SJCRH30 (cell line): ENCODE measurements around the gene IPPK. TPM values are rescaled to one million over a fixed set of nuclear protein-coding genes. Genes with fewer than 3 reads are reported as not detected.

ENCODE experiments used
- DNase-seq, 2 experiments: peaks; one replicate each; pipeline ENCODE4 v3.0.0-alpha.2; 2015 to 2020
- H3K27ac ChIP-seq: fragments of 250-450 bp; sonication (Bioruptor Pico); 2 replicates; pipeline ENCODE4 v1.5.1; 2020; ENCODE audit warnings: mild to moderate bottlenecking, moderate library complexity
- H3K27me3 ChIP-seq: fragments of 250-450 bp; sonication (Bioruptor Pico); 2 replicates; pipeline ENCODE4 v1.5.1; 2020; ENCODE audit warnings: mild to moderate bottlenecking, moderate library complexity
- H3K36me3 ChIP-seq: fragments of 250-450 bp; sonication (Bioruptor Pico); 2 replicates; pipeline ENCODE4 v1.5.1; 2020; ENCODE audit warnings: mild to moderate bottlenecking, moderate library complexity
- H3K4me1 ChIP-seq: fragments of 250-450 bp; sonication (Bioruptor Pico); 2 replicates; pipeline ENCODE4 v1.5.1; 2020; ENCODE audit warnings: mild to moderate bottlenecking, moderate library complexity
- H3K4me3 ChIP-seq: fragments of 250-450 bp; sonication (Bioruptor Pico); 2 replicates; pipeline ENCODE4 v1.5.1; 2020; ENCODE audit warnings: mild to moderate bottlenecking, moderate library complexity
- H3K9me3 ChIP-seq: fragments of 250-450 bp; sonication (Bioruptor Pico); replicated peaks from 2 replicates; pipeline ENCODE4 v1.5.1; 2020; ENCODE audit warnings: mild to moderate bottlenecking, moderate library complexity
- total RNA-seq: library from RNA; depleted of rRNA; stranded (reverse); fragments of >200 nt; shearing (Covaris generic); gene quantifications from 2 replicates; pipeline ENCODE4 v1.2.3, GENCODE V29; 2014

IPPK gene
- total RNA-seq, 1 experiment from 2014 or later: 16.7 TPM

DNA sequence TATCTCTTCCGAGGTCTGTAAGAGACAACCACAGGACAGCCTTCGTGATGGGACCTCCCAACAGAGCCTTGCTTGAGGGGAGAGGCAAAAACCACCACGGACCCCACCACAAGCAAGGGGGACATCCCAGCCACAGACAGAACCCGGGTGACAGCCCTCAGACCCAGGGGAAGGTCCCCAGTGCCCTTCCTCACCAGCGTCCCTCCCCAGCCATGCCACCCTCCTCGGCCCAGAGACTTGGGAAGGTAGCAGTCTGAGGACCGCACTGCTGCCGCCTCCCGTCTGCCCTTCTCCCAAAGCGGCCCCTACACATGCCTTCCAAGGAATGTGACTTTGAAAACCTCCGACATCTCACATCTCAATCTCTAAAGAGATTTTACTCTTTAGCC, 13.4 kb downstream of the IPPK start:
- H3K4me3 ChIP-seq: no peak overlapping the region
- DNase-seq: no peak
- no peaks in the 10 kb centered on the region for H3K9me3 ChIP-seq
- H3K27ac ChIP-seq: no peak overlapping the region
- H3K36me3 ChIP-seq: peaks cover 23% of the 10 kb centered on the region
- H3K27me3 ChIP-seq: no peaks in the 10 kb centered on the region
- peaks cover 6% of the 10 kb centered on the region; the same call in 1 of the 2 replicates for H3K4me1 ChIP-seq

- no peak for DNase-seq
- Histone ChIP-seq H3K36me3 (peaks cover 24% of the 10 kb centered on the region), H3K9me3 (no peaks in the 10 kb centered on the region), H3K27ac (no peak overlapping the region), H3K27me3 (no peaks in the 10 kb centered on the region), H3K4me3 (no peak overlapping the region), H3K4me1 (peaks cover under 1% of the 10 kb centered on the region; the same call in 1 of the 2 replicates)
These were observed 13.9 kb downstream of the IPPK start for GRCh38 chr9:92655896-92656536.

- no peak for DNase-seq
- no peak overlapping the region for H3K4me3 ChIP-seq
- H3K27me3 ChIP-seq: no peaks in the 10 kb centered on the region
- no peaks in the 10 kb centered on the region for H3K9me3 ChIP-seq
- H3K36me3 ChIP-seq: peaks cover 24% of the 10 kb centered on the region
- no peaks in the 10 kb centered on the region; the same call in 1 of the 2 replicates for H3K4me1 ChIP-seq
- no peak overlapping the region for H3K27ac ChIP-seq
These were observed 14.6 kb downstream of the IPPK start for GRCh38 chr9:92655366-92655765.

GRCh38 chr9:92654481-92655301, 15.2 kb downstream of the IPPK start:
- DNase-seq: no peak
- H3K4me1 ChIP-seq: no peaks in the 10 kb centered on the region
- H3K27me3 ChIP-seq: no peaks in the 10 kb centered on the region
- no peak overlapping the region for H3K27ac ChIP-seq
- peaks cover 25% of the 10 kb centered on the region for H3K36me3 ChIP-seq
- no peaks in the 10 kb centered on the region for H3K9me3 ChIP-seq
- H3K4me3 ChIP-seq: no peak overlapping the region

DNA sequence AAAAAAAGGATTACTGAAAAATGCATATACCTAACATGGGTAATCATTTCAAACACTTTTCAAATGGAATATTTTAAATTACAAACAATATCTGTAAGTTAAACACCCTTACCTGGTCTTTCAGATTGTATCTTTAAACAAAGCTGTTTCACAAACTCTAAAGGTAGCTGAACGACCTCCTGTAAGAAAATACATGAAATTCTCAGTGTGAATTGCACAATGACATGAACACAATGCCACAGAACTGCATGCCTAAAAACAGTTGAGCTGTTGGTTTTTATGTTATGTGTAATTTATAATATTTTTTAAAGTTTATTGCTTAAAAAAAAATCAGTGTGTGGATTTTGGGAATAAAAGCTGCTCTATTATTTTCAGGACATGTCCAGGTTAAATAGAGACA, 17.5 kb downstream of the IPPK start:
- Histone ChIP-seq H3K27ac (no peak overlapping the region), H3K27me3 (no peaks in the 10 kb centered on the region), H3K4me1 (no peaks in the 10 kb centered on the region), H3K4me3 (no peak overlapping the region), H3K9me3 (no peaks in the 10 kb centered on the region), H3K36me3 (peaks cover 36% of the 10 kb centered on the region)
- DNase-seq: no peak

DNA sequence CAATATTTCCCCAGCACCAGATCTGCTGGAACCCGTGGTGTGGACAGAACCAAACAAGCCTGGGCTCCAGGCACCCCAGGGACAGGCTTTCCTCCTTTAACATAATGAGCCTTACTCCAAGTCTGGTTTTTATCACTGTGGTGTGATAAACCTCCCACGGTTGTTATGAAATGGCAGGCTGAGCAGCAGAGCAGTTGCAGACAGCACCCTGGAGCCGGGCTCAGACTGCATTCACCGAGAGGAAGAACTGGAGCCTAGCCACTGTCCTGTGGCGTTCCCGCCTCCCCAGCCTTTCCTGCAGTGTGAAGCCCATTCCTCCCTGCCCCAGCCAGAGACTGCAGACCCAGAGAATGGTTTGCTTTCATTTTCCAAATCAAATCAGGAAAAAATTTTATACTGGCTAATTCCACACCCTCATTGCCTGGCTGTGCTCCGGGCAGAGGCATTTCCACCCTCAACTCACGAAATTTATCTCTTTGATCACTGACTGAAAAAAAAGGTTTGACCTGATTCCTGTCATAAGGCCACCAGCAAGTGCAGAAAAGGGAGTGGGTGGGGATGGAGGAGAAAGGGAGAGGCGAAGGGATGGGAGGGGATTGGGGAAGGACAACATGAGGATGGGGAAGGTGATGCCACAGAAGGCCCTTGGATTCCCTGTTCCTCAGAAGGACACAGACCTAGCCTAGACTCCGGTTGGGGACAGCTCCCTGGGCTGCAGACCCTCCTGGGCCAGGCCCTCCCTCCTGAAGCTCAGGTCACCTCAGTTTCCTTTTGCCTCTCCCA, 18.9 kb downstream of the IPPK start:
- DNase-seq: no peak
- no peaks in the 10 kb centered on the region for H3K9me3 ChIP-seq
- H3K4me1 ChIP-seq: no peaks in the 10 kb centered on the region
- H3K4me3 ChIP-seq: no peak overlapping the region
- H3K27me3 ChIP-seq: no peaks in the 10 kb centered on the region
- peaks cover 44% of the 10 kb centered on the region for H3K36me3 ChIP-seq
- H3K27ac ChIP-seq: no peak overlapping the region

DNA sequence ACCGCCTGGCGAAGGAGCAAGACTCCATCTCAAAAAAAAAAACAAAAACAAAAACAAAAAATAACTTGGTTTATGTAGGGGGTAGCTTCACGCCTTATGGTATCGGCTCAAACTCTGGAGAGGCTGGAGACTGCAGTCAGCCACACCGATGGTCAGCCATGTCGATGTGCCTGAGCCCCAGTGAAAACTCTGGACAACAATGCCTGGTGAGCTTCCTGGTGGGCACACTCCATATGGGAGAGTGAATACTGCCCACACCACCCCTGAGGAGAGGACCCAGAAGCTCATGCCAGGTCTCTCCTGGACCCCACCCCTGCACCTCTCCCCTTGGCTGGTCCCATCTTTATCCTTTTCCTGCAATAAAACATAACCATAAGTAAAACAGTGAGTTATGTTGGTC, 19.6 kb downstream of the IPPK start:
- Histone ChIP-seq H3K36me3 (peaks cover 50% of the 10 kb centered on the region), H3K9me3 (0 out of 2 replicates have a peak, but pooled peaks cover 3% of the 10 kb centered on the region), H3K27ac (no peak overlapping the region), H3K4me3 (no peak overlapping the region), H3K4me1 (no peaks in the 10 kb centered on the region), H3K27me3 (no peaks in the 10 kb centered on the region)
- DNase-seq: no peak

DNA sequence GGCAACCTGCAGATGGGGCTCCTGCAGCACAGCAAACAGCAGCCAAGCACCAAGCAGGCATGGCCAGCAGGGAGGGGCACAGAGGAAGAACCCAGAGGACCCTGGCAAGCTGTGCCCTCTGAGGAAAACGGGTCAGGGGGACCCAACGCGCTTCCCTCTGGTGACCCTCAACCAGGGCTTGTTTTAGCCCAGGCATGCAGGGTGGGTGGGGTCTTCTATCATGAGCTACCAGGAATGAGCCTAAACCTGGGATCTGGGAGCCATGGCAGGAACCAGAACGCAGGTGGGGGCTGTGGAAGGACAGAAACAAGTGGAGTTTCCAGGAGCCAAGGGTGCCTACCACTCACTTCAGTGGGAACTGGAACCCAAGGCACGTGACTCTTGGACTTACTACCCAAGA, 20.9 kb downstream of the IPPK start:
- Histone ChIP-seq H3K36me3 (peaks cover 50% of the 10 kb centered on the region), H3K9me3 (0 out of 2 replicates have a peak, but pooled peaks cover 3% of the 10 kb centered on the region), H3K27ac (no peak overlapping the region), H3K4me1 (no peaks in the 10 kb centered on the region), H3K27me3 (no peaks in the 10 kb centered on the region), H3K4me3 (no peak overlapping the region)
- DNase-seq: no peak

DNA sequence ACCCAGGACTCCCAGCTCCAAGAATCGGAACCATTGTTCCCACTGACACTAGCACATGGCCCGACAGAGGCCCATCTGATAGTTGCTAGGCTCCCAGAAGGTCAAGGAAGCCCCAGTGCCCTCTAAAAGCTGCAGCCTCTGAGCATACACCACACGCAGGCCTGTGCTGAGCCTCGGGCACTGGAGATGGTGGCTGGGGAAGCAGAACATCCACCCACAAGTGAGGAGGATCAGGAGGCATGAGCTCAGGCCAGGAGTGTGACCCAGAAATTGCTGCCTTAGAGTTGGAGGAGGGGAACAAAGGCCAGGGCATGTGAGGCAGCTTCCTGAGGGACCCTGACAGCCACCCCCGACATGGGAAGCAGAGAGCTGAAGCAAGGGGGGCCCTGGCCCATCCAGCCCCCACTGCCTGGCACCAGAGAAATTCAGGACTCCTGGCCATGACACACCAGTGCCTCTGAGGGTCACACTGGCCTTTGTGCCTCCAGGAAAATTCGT, 21.4 kb downstream of the IPPK start:
- Histone ChIP-seq H3K36me3 (peaks cover 50% of the 10 kb centered on the region), H3K4me1 (no peaks in the 10 kb centered on the region), H3K9me3 (0 out of 2 replicates have a peak, but pooled peaks cover 3% of the 10 kb centered on the region), H3K27me3 (no peaks in the 10 kb centered on the region), H3K4me3 (no peak overlapping the region), H3K27ac (no peak overlapping the region)
- no peak for DNase-seq

- Histone ChIP-seq H3K4me1 (no peaks in the 10 kb centered on the region), H3K4me3 (no peak overlapping the region), H3K9me3 (0 out of 2 replicates have a peak, but pooled peaks cover 3% of the 10 kb centered on the region), H3K27me3 (no peaks in the 10 kb centered on the region), H3K36me3 (peaks cover 56% of the 10 kb centered on the region), H3K27ac (no peak overlapping the region)
- DNase-seq: no peak
These were observed 22.1 kb downstream of the IPPK start for GRCh38 chr9:92647671-92648473.

GRCh38 chr9:92645041-92645440, 24.9 kb downstream of the IPPK start:
- DNase-seq: no peak
- H3K36me3 ChIP-seq: peaks cover 58% of the 10 kb centered on the region
- H3K4me3 ChIP-seq: no peak overlapping the region
- no peaks in the 10 kb centered on the region for H3K4me1 ChIP-seq
- H3K9me3 ChIP-seq: 0 out of 2 replicates have a peak, but pooled peaks cover 3% of the 10 kb centered on the region
- no peaks in the 10 kb centered on the region for H3K27me3 ChIP-seq
- H3K27ac ChIP-seq: no peak overlapping the region

- no peak overlapping the region for H3K27ac ChIP-seq
- no peak for DNase-seq
- peaks cover 53% of the 10 kb centered on the region for H3K36me3 ChIP-seq
These were observed 25.7 kb downstream of the IPPK start for GRCh38 chr9:92644278-92644677.

GRCh38 chr9:92642564-92642963, 27.4 kb downstream of the IPPK start:
- no peak for DNase-seq
- Histone ChIP-seq H3K27ac (no peak overlapping the region), H3K27me3 (no peaks in the 10 kb centered on the region), H3K9me3 (0 out of 2 replicates have a peak, but pooled peaks cover 3% of the 10 kb centered on the region), H3K4me3 (no peak overlapping the region), H3K36me3 (peaks cover 45% of the 10 kb centered on the region), H3K4me1 (no peaks in the 10 kb centered on the region)

More at GRCh38 chr9:92644278-92644677, 25.7 kb downstream of the IPPK start:
- no peak overlapping the region for H3K4me3 ChIP-seq
- no peaks in the 10 kb centered on the region for H3K27me3 ChIP-seq
- 0 out of 2 replicates have a peak, but pooled peaks cover 3% of the 10 kb centered on the region for H3K9me3 ChIP-seq
- no peaks in the 10 kb centered on the region for H3K4me1 ChIP-seq

DNA sequence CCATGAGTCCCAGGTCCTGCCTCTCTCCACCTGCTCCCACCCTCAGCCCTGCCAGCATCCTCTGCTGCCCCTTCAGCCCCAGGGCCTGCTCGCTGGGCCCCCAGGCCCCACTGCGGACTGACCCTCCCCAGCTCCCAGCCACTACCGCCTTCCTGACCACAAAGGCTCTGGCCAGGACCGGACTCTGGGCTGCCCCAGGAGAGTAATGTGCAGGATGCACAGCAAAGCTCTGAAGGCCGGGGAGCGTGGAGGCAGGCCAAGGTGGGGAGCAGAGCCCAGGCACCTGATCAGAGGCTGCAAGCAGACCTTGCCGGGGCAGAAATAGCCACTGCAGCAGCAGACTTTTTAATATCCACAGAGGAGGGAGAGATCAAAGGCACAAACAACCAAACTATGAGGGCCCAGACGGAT, 27.9 kb downstream of the IPPK start:
- Histone ChIP-seq H3K9me3 (0 out of 2 replicates have a peak, but pooled peaks cover 3% of the 10 kb centered on the region), H3K27me3 (no peaks in the 10 kb centered on the region), H3K4me1 (no peaks in the 10 kb centered on the region), H3K27ac (no peak overlapping the region), H3K4me3 (no peak overlapping the region), H3K36me3 (peaks cover 43% of the 10 kb centered on the region)
- DNase-seq: no peak
